Ramos (cell line): ENCODE measurements around the gene MKLN1.
"Not testable (repeated sequence)": the region's sequence is repeated elsewhere in the genome, so short reads cannot be mapped to it uniquely, and the experiment has no call there.

Experiments
- in situ Hi-C: fragments of 300-500 bp; cut with MboI; formaldehyde crosslinking; loops from one replicate; pipeline ENCODE4 v1.14.3; 2022; ENCODE audit warnings: low sequenced_read_pairs; ENCODE audit not compliant: unreplicated experiment

The MKLN1 gene

GRCh38 chr7:131384286-131384635 is 56.6 kb downstream of the MKLN1 start:
- in situ Hi-C loops, result no loop called here

- in situ Hi-C loops, result no loop called here
Measured at GRCh38 chr7:131385039-131385605, 57.4 kb downstream of the MKLN1 start.

- in situ Hi-C loops, result no loop called here
Measured at GRCh38 chr7:131388126-131388525, 60.5 kb downstream of the MKLN1 start.

- in situ Hi-C loops, result no loop called here
Measured at GRCh38 chr7:131390275-131390674, 62.6 kb downstream of the MKLN1 start.

GRCh38 chr7:131391145-131391544 is 63.5 kb downstream of the MKLN1 start:
- in situ Hi-C loops, result no loop called here

GRCh38 chr7:131400681-131401176 is 73.1 kb downstream of the MKLN1 start:
- in situ Hi-C loops, result no loop called here

GRCh38 chr7:131401194-131401593 is 73.5 kb downstream of the MKLN1 start:
- in situ Hi-C loops, result no loop called here

GRCh38 chr7:131403322-131403721 is 75.6 kb downstream of the MKLN1 start:
- in situ Hi-C loops, result no loop called here

GRCh38 chr7:131404226-131404911 is 76.7 kb downstream of the MKLN1 start:
- in situ Hi-C loops, result no loop called here

GRCh38 chr7:131409129-131409766 is 81.6 kb downstream of the MKLN1 start:
- in situ Hi-C loops, result no loop called here

GRCh38 chr7:131412031-131412430 is 84.4 kb downstream of the MKLN1 start:
- in situ Hi-C loops, result no loop called here

- in situ Hi-C loops, result no loop called here
Measured at GRCh38 chr7:131413711-131414110, 86.0 kb downstream of the MKLN1 start.

- in situ Hi-C loops, result no loop called here
Measured at GRCh38 chr7:131424219-131424822, 96.6 kb downstream of the MKLN1 start.

GRCh38 chr7:131425992-131426391 is 98.3 kb downstream of the MKLN1 start:
- in situ Hi-C loops, result no loop called here

GRCh38 chr7:131430826-131431225 is 103.2 kb downstream of the MKLN1 start:
- in situ Hi-C loops, result not testable (repeated sequence)

GRCh38 chr7:131431289-131431688 is 103.6 kb downstream of the MKLN1 start:
- in situ Hi-C loops, result no loop called here

GRCh38 chr7:131431756-131432155 is 104.1 kb downstream of the MKLN1 start:
- in situ Hi-C loops, result no loop called here

- in situ Hi-C loops, result no loop called here
Measured at GRCh38 chr7:131436384-131436783, 108.7 kb downstream of the MKLN1 start.

- in situ Hi-C loops, result no loop called here
Measured at GRCh38 chr7:131438969-131439368, 111.3 kb downstream of the MKLN1 start.

GRCh38 chr7:131443496-131443895 is 115.8 kb downstream of the MKLN1 start:
- in situ Hi-C loops, result no loop called here

- in situ Hi-C loops, result no loop called here
Measured at GRCh38 chr7:131444683-131445082, 117.0 kb downstream of the MKLN1 start.
